Progenitor cell of endocrine pancreas (in vitro differentiated cells): Measurements from ENCODE around the gene ITGA8. TPM values are rescaled to one million over a fixed set of nuclear protein-coding genes. Genes with fewer than 3 reads are reported as not detected.

Experiments used
- DNase-seq: peaks from one replicate; pipeline ENCODE4 v3.0.0; 2021; ENCODE audit warnings: low spot score; ENCODE audit not compliant: unreplicated experiment
- H3K27ac Mint-ChIP-seq: 2 replicates; pipeline ENCODE4 v1.8.0; 2021; ENCODE audit warnings: mild to moderate bottlenecking, moderate library complexity, mixed read lengths
- H3K27me3 Mint-ChIP-seq: 2 replicates; pipeline ENCODE4 v1.8.0; 2021; ENCODE audit warnings: mixed read lengths
- H3K36me3 Mint-ChIP-seq: 2 replicates; pipeline ENCODE4 v1.8.0; 2022; ENCODE audit warnings: mixed read lengths; ENCODE audit not compliant: insufficient read depth
- H3K4me1 Mint-ChIP-seq: 2 replicates; pipeline ENCODE4 v1.8.0; 2021; ENCODE audit warnings: low read depth, mixed read lengths
- H3K4me3 Mint-ChIP-seq: 2 replicates; pipeline ENCODE4 v1.8.0; 2021; ENCODE audit warnings: low read depth, mild to moderate bottlenecking, moderate library complexity, mixed read lengths
- H3K9me3 Mint-ChIP-seq: 2 replicates; pipeline ENCODE4 v1.8.0; 2021; ENCODE audit warnings: low read depth, mixed read lengths
- CTCF ChIP-seq: fragments of 200-600 bp; sonication (generic); IDR thresholded peaks from one replicate; pipeline ENCODE4 v1.5.0; 2021; ENCODE audit warnings: antibody characterized with exemption, mild to moderate bottlenecking; ENCODE audit not compliant: unreplicated experiment
- total RNA-seq: library from RNA; stranded (reverse); gene quantifications from 2 replicates; pipeline ENCODE4 v1.2.1, GENCODE V29; 2021

Gene ITGA8
- total RNA-seq, 1 donor from 2014 or later = not detected

- Mint-ChIP-seq H3K4me3 (no peak overlapping the region), H3K36me3 (no peaks in the 10 kb centered on the region), H3K27ac (no peak overlapping the region), H3K9me3 (no peaks in the 10 kb centered on the region), H3K27me3 (peaks cover 7% of the 10 kb centered on the region), H3K4me1 (peaks cover 2% of the 10 kb centered on the region)
- DNase-seq = no peak
- no peak for TF ChIP-seq CTCF
Observed at GRCh38 chr10:15747632-15748031, 27.9 kb upstream of the ITGA8 start.

DNA sequence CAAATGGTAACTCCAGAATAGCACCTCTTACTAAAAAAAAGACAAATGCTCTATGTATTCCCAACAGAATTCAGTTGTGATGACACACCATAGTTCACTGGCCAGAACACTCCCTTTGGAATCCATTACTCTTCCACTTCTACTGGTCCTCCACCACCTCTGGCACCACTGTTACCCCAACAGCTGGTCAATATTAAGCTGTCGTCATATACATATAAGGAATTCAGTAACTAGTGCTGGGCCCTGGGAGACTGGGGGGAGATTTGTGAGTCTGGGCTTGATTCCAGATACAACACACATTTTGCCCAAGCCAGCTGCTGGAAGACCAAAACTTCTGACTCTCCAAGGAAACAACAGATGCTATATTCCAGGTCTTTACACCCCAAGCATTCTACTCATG lies 26.0 kb upstream of the ITGA8 start:
- H3K27ac Mint-ChIP-seq = no peak overlapping the region
- no peaks in the 10 kb centered on the region for H3K9me3 Mint-ChIP-seq
- DNase-seq = no peak
- peaks cover 2% of the 10 kb centered on the region for H3K4me1 Mint-ChIP-seq
- peaks cover 11% of the 10 kb centered on the region for H3K27me3 Mint-ChIP-seq
- no peak for TF ChIP-seq CTCF
- H3K36me3 Mint-ChIP-seq = no peaks in the 10 kb centered on the region
- H3K4me3 Mint-ChIP-seq = no peak overlapping the region

GRCh38 chr10:15744217-15744865 lies 24.6 kb upstream of the ITGA8 start:
- H3K4me3 Mint-ChIP-seq = no peak overlapping the region
- H3K4me1 Mint-ChIP-seq = peaks cover 2% of the 10 kb centered on the region
- peak; percentile 15 for DNase-seq
- TF ChIP-seq CTCF = peak; percentile 69
- no peaks in the 10 kb centered on the region for H3K36me3 Mint-ChIP-seq
- peaks cover 8% of the 10 kb centered on the region for H3K27me3 Mint-ChIP-seq
- no peak overlapping the region for H3K27ac Mint-ChIP-seq
- no peaks in the 10 kb centered on the region for H3K9me3 Mint-ChIP-seq

GRCh38 chr10:15743443-15743842 lies 23.7 kb upstream of the ITGA8 start:
- H3K4me1 Mint-ChIP-seq = peaks cover 2% of the 10 kb centered on the region
- H3K27me3 Mint-ChIP-seq = peaks cover 8% of the 10 kb centered on the region
- TF ChIP-seq CTCF = no peak
- H3K27ac Mint-ChIP-seq = no peak overlapping the region
- H3K9me3 Mint-ChIP-seq = no peaks in the 10 kb centered on the region
- no peaks in the 10 kb centered on the region for H3K36me3 Mint-ChIP-seq
- no peak for DNase-seq
- no peak overlapping the region for H3K4me3 Mint-ChIP-seq

DNA sequence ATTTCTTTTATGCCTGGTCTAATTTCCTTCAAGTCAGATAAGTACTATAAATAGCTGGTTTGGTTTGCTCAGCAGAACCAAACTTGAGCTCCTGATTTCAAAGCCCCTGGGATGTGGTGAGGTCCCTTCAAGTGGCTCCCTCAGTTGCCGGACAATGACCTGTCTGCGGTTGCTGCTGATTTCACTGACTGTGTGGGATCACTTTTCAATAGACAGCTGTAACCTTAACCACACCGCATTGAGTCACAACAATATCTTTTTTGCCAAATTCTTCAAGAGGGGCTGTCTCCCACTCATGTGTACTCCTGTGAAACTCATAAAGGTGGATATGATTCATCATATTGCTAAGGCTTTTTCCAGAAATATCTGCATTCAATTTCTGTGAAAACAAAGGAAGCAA lies 23.1 kb upstream of the ITGA8 start:
- no peak for DNase-seq
- no peak overlapping the region for H3K4me3 Mint-ChIP-seq
- no peaks in the 10 kb centered on the region for H3K9me3 Mint-ChIP-seq

More for the DNA sequence above, 23.1 kb upstream of the ITGA8 start:
- no peak for TF ChIP-seq CTCF
- no peaks in the 10 kb centered on the region for H3K36me3 Mint-ChIP-seq
- H3K27ac Mint-ChIP-seq = no peak overlapping the region
- peaks cover 8% of the 10 kb centered on the region for H3K27me3 Mint-ChIP-seq
- peaks cover 2% of the 10 kb centered on the region for H3K4me1 Mint-ChIP-seq
